GM19438 (cell line): ENCODE results near the gene RNASEH2B.
A peak's percentile ranks its signal among the peaks of the same experiment; 100 is the strongest.

ENCODE experiments used
- ATAC-seq: cut with Tn5 transposase; IDR thresholded peaks from one replicate; pipeline ENCODE4 v1.9.1; 2021; ENCODE audit warnings: low read depth; ENCODE audit not compliant: unreplicated experiment

RNASEH2B gene

DNA sequence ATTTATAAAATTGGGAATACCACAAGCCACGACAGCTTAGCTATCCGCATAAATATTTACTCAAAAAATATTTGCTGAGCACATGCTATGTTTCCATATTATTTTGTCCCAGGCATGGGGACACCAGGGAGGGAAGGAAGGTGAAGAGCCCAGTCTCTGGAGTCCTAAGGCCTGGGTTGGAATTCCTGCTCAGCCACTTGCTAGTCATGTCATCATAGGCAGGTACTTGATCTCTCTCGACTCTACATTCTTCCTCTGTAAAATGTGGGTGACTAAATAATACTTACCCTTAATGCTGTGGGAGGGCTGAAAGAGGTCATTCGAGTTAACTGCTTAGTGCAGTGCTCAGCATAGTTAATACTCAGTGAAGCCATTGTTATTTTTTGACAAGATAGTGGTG lies 4.3 kb upstream of the RNASEH2B start:
- ATAC-seq: no peak

DNA sequence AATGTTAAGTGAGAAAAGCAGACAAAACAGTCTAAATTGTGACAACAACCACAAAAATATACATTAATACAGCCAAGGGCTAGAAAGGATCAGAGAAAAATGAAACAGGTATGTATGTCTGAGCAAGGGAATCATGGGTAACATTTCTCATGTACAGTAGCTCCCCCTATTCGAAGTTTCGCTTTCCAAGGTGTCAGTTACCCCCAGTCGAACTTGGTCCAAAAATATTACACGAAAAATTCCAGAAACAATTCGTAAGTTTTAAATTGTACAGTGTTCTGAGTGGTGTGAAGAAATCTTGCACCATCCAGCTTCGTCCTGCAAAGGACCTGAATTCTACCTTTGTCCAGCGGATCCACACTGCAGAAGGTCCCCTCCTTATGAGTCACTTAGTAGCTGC lies 1.8 kb upstream of the RNASEH2B start:
- ATAC-seq: no peak

DNA sequence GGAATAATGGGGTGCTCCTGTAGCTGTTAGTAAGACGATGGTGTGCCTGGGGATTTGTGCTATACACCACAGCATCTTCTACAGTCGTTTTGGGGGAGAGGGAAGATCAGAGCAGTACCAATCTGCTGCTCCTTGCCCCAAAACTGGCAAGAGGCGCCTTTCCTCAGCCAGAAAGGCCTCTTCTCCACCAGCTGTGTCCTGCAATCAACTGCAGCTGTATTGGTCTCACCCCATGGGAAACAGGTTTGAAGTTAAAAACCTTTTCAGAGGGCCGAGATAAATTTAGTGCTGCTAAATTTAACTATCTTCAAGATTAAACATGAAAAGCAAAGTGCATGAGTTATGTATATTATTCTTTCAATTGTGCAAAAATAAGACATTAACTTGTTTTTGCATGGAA lies 1.2 kb upstream of the RNASEH2B start:
- no peak for ATAC-seq

DNA sequence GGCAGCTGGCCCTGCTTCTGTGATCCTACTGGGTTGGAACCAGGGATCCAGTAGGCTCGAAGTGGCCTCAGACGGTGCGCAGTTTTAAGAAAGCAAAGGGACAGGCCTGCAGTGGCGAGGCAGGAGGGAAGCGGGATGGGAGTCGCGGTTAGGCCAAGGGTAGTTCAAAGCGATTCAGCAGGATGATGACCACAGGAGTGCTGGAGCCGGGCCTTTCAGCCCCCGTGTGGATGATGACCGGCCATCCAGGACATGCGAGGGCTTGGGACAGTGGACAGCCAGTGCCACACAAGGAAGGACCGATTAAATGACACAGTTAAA lies 854 bp downstream of the RNASEH2B start:
- peak; percentile 6 for ATAC-seq

DNA sequence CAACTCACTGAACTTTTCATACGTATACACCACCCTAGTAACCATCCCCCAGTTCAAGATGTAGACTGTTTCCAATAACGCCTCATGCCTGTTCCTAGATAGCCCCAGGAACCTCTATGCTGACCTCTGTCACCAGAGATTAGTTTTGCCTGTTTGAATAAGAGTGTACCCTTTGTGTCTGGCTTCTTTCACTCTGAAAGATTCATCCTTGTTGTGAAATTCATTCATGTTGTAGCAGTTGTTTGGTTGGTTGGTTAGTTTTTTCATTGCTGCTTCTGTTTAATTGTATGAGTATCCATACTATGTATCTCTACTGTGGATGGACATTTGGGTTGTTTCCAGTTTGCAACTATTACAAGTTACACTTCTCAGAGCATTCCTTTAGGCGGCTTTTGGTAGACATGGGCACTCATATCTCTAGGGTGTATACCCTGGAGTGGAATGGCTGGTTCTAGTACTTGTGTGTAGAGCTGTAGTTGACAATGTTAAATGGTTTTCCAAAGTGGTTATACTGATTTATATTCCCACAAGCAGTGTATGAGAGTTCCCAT lies 1.6 kb downstream of the RNASEH2B start:
- ATAC-seq: no peak

DNA sequence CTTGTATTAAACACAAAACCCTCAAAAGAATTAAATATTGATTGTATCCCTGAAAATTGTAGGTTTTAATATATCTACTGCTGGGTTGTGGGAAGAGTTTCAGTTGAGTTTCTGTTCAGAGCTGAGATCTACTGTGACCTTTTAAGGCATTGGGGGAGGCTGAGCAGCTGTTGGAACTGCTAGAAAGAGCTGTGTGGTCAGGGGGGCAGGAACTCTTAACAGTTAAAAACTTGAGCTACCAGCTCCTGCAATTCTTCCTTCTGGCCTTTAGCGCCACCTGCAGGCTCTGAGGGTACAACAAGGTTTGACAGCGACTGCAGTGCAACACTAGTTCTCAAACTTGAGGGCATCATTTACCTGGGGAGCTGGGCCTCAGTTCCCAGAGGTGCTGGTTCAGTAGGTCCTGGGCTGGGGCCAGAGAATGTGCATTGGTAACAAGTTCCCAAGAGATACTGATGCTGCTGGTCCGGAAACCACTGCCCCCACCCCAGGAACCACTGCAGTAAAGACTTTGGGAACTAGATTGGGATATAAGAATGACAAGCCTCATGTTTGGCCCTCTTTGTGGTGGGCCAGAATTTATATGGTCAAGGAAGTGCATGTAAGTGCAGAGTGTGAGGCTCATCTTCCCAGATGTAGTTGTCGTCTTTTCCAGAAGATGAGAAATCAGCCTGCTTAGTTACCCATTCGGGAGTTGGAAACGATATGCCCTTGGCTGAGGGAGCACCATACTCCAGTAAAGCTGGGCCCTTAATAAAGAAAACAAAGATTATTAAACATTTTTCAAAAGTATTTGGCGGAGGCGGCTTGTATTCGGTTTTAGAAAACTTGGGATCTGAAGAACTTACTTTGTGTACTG lies 2.6 kb downstream of the RNASEH2B start:
- ATAC-seq: peak; percentile 36

DNA sequence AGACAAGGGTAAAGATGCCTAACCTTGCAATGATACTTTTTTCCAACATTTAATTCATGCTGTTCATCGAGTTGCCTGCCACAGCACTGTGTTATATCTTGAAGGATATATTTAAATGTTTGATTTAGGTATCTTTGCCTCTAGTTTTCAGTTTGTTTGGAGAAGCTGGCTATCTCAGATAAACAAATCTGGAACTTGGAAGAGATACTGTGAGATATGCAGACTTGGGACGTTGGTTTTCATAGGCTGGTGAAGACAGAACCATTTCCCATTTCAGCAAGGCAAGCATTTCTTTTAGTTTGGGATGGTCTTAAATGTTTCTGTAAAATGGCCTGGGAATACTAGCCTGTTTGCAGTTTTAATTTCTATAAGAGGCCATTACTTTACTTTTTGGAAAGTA lies 3.3 kb downstream of the RNASEH2B start:
- ATAC-seq: no peak

DNA sequence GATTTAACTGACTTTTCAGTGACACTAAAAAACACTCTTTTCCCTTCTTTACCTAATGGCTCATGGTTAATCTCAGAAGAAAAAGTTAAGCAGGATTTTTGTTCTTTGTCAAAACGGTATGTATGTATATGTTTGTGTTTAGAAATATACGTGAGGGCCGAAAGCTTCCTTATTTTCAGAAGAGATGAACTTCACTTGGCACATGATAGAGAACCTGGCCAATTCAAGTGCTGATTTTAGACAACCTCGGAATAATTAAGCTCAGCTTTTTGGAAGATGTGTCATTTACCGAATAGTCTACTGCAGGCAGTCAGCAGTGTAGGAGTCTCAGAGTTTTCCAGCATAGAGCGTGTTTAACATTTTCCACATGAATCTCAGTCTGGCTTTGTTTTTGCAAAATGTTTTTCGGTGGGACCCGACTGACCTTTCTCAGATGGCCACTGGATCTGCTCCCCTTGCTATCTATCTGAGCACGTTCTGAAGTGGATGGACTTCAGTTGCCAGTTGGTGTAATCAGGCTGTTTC lies 4.6 kb downstream of the RNASEH2B start:
- no peak for ATAC-seq

DNA sequence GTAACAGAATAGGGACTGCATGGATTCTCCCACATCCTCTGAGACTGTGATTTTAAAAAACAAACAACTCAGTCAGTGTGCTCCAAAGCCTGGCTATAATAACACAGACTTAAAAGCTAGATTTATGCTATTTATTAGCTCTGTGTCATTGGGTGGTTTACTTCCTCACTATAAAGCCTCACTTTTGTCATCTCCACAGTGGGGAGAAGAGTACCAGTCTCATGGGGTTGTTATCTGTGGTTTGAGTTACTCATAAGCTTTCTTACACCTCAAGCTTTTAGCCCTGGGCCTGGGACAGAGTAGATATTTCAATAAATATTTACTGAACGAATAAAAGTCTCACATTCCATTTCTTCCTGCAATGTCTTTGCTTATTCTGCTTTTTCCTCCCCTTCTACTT lies 5.3 kb downstream of the RNASEH2B start:
- no peak for ATAC-seq

DNA sequence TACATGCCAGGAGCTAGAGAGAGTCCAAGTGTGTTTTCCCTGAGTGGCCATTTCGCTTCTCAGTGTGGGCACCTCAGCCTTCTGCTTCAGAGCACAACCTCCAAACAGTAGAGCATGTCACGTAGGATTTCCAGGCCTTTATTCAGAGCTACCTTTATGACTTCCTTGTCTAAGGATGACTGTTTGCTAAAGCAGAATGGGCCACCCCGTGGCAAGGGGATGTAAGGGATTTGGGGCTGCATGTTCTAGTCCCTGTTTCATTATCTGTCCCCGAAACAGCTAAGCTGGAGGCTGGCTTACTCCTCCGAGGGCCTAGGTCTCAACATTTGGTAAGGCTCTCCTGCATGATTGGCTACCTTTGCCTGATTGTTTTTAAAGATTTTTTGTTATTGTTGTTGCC lies 6.0 kb downstream of the RNASEH2B start:
- ATAC-seq: peak; percentile 29

DNA sequence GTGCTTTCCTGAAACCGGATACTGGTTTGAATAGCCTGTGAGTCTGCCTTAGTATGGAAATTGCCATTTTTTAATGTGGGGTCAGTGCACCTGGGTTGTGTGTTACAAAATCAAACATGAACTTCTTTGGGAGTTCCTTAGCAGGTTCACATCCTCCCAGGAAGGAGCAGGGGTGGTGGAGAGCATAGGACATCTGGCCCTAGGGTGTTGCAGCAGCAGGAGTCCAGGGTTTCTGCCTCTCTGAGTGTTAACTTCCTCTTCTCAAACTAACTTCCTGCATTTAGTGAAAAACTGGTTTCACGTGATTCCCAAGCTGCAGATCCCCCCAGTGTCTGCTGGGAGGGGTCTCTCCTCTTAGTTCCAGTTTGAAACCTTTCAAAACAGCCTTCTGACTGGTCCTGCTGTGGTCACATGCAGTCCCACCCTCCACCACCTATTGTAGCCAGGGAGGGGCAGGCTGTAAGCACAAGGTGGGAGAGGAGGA lies 7.2 kb downstream of the RNASEH2B start:
- ATAC-seq: peak; percentile 44

DNA sequence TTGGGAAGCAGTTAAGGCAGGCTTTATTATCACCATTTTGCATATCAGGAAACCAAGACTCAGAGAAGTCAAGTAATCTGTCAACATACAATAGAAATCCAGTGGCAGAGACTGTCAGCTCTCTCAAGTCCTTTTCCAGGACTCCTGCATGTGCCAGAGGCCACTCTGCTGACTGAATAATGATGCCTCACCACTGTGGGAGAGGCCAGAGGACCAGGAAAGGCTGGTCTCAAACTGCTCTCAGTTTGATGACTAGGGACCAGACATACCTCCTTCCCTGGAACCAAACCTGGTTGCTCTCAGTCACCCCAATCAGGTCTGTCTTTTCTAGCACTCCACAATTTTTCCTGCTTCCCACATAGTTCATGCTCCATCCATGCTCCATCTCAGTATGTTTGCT lies 8.0 kb downstream of the RNASEH2B start:
- ATAC-seq: no peak

DNA sequence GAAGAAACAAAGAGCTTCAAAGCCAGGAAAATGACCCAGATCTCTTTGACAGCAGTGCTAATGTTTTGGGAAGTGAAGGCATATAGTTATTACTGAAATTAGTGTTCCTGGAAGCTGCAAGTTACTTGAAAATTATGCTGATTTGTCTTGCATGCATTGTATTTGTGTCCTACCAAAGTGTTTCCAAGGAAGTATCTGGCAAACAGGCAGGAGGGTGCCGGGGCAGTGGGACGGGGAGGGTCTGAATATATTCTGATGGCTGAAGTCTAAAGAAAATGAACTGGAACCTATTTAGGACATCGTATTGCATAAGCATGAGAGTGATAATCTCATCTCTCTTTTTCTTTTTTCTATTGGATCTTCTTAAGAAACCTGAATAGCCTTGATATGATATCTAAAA lies 9.0 kb downstream of the RNASEH2B start:
- no peak for ATAC-seq

DNA sequence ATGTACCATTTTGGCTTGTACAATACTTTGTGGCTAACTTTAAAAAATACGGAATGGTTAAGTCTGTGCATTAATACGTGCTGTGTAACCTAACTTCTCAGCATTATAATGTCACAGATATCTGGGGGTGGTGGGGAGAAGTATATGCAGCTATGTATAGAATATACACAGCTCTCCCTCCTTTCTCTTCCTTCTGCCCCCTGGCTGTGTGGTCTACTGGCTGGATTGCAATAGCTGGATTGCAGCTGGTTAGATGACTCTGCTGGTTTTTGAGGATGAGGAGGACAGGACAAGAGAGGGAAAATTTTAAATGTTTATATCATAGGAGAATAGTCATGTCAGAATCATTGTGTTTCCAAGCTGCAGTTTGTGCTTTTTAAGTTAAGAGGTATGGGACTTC lies 9.7 kb downstream of the RNASEH2B start:
- no peak for ATAC-seq

DNA sequence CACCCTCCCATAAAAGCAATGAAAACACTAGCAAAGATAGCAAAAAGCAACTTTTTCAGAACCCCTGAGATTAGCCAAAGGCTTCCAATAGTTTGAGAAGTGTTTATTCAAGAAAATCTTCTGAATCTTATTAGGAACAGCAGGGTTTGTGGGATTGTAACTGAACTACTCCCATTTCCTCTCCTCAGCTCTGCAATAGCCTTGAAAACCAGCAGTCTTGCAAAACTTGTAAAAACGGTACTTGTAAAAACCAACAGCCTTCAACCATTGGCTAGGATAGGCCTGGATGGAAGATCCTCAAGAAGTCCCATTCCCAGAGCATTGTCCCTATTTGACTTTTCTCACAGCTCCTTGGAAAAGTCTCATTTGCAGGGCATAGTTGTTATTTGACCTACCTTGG lies 12.1 kb downstream of the RNASEH2B start:
- ATAC-seq: no peak

DNA sequence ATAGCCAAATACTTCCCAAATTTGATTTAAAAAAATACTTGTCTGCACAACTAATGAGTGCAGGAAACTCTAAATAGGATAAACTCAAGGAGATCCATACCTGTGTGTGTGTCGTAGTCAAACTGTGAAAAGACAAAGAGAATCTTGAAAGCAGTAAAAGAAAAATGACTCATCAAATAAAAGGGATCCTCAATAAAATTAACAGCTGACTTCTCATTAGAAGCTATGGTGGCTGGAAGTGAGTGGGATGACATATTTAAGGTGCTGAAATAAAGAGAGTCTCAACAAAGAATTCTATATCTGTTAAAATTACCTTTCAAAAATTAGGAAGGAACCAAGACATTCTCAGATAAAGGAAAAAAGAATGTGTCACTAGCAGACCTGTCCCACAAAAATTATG lies 13.7 kb downstream of the RNASEH2B start:
- no peak for ATAC-seq

DNA sequence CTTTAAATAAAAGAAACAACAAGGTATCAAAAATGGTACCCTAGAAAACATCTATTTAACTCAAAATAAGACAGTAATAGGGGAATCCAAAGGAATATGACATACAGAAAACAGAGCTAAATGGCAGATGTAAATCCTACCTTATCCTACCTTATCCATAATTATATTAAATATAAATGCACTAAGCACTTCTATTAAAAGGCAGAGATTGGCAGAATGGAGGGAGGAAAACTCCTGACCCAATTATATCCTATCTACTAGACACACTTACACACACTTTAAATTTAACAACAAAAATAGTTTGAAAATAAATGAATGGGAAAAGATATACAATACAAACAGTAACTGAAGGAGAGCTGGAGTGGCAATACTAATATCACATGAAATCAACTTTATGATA lies 14.4 kb downstream of the RNASEH2B start:
- ATAC-seq: no peak

DNA sequence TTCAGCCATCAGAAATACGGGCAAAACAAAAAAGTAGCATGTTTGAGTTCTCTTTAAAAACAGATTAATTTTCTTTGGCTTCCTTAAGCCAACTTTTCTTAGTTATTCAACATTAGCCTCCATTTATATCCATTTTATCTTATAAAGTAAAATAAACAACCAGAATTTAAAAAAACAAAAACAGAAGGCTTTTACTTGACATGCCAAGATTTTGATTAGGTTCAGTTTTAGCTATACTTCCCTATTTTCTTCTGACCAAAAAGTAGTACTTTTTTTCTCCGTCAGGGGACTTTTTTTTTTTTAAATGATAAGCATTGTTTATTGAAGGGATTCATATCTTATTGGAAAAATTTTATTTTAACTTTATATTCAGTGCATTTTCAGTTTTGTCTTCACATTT lies 18.1 kb downstream of the RNASEH2B start:
- ATAC-seq: no peak

DNA sequence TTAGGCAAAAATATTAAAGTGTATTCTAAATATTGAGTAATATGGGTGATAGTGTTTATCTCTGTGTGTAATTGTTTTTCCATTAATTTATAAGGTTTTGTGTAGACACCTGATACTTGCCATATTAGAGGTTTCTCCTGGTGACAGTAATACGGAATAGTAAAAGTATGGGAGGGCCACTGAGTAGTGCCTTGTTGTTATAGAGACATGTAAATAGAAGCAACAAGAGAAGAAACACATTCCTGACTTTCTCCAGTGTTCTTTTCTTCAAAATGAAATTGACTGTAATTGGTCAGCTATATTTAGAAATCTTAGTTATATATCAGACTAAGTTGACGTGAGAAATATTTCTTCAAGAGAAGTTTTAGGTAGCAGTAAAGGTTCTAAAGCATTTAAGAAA lies 18.5 kb downstream of the RNASEH2B start:
- no peak for ATAC-seq

DNA sequence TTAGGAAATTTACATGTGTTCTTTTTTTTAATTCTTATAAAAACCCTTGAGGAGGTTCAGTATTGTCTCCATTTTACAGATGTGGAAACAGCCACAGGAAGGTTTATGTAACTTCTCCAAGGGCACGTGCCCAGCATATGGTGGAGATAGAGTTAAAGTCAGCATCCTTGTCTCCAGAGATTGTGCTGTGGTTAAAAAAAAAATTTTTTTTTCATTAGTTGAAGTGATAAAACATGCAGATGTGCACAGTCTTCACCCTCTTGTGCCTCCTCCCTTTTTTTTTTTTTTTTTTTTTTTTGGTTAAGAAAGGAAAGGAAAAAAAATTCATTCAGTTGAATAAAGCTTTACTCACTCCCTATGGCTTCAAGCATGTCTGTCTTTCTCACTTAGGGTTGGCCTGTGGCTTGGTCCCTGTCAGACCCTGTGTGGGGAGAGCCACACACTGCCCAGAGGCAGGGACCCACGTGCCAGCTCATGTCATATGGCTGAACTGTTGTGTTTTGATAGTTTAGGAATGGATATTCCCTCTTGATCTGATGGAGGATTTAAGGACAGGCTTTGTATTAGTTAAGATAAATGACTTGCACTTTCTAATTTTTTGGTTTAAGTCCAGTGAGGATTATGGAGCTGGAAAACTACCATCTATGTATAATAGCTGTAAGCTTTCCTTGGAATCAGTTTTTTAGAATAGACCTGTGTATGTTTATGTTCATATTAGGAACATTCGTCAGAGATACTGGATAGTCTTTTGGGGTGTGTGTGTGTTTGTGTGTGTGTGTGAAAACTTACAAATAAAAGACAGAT lies 19.3 kb downstream of the RNASEH2B start:
- no peak for ATAC-seq

DNA sequence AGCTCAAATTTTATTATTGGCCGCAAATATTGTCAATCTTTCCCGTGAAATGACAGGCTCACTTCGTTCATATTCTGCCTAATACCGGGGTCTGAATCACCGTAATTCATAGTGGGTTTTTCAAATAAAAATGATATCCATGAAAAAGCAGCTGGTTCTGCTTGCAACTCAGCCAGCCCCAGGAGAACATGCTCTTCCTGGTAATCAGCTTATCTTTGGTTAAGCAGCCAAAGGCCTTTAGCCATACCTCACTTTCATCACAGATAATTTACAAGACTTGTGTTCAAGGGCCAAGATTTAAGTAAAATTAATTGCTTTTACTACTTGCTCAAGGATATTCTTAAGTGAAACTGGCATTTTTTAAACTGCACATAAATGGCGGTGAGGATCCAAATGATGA lies 22.5 kb downstream of the RNASEH2B start:
- ATAC-seq: no peak
